ENCODE measurements around the gene BRSK2.

BRSK2 gene

DNA sequence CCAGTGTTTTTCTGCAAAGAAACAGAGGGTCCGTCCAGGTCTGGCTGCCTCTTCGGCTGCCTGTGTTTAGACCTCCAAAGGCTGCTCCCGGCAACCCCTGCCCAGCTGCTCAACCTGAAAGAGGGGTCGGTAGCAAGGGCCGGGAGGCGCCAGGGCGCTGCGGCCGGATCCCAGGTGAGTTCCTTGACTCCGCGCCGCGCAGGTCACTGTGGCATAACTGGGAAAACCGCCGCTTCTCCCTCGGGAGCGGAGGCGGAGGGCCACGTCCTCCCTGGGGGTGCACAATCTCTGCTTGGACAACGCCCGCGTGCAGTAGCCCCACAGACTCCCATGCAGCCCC lies 1.0 kb upstream of the BRSK2 start:
- no peak for DNase-seq
- H3K4me3 ChIP-seq (ENCODE audit: insufficient read depth, low read depth, low read length, poor library complexity, severe bottlenecking) = peak overlapping the region; percentile 68
- H3K4me1 ChIP-seq (ENCODE audit: control insufficient read depth, insufficient read depth, low read length, poor library complexity, severe bottlenecking) = peaks cover 14% of the 10 kb centered on the region
- no peaks in the 10 kb centered on the region for H3K36me3 ChIP-seq (ENCODE audit: control insufficient read depth, insufficient read depth, low read length)
- H3K27ac ChIP-seq (ENCODE audit: insufficient read depth, low read length, poor library complexity, severe bottlenecking) = peak overlapping the region; percentile 48
- no peaks in the 10 kb centered on the region for H3K9me3 ChIP-seq (ENCODE audit: control insufficient read depth, low read length)
- H3K27me3 ChIP-seq (replicated peaks; ENCODE audit: control insufficient read depth, insufficient read depth, low read length, poor library complexity, severe bottlenecking) = peaks cover 10% of the 10 kb centered on the region

DNA sequence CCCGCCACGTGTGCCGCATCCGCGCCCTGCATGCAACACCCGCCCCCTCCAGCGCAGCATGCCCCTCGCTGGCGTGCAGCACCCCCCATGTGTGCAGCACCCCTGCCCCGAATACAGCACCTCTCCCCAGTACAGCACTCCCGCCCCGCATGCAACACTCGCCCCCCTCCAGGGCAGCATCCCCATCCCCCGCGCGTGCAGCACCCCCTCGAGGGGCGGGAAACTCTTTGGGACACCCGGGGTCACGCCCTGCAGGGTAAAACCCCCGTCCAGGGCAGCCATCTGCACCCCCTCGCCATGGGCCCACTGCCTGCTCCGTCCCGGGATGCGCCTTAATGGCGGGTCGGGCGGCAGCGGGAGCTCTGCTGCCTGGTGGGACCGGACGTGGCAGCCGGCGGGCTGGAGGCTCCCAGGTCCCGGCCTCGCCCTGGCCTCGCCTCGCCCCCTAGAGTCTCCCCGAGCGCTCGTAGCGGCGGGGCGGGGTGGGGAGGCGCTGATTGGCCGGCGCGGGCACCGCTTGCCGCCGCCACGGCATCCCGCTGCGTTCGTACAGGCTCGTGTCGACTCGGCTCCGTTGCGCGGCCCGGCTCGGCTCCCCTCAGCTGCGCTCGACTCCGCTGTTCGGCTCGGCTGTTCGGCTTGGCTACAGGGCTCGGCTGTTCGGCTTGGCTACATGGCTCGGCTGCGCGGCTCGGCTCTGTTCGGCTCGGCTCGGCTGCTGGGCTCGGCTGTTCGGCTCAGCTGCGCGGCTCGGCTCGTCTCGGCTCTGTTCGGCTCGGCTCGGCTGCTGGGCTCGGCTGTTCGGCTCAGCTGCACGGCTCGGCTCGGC lies 417 bp upstream of the BRSK2 start:
- no peaks in the 10 kb centered on the region for H3K9me3 ChIP-seq (ENCODE audit: control insufficient read depth, low read length)
- DNase-seq = peak; percentile 91 to 96 (median 94)
- peaks cover 14% of the 10 kb centered on the region for H3K4me1 ChIP-seq (ENCODE audit: control insufficient read depth, insufficient read depth, low read length, poor library complexity, severe bottlenecking)
- peak overlapping the region; percentile 48 for H3K27ac ChIP-seq (ENCODE audit: insufficient read depth, low read length, poor library complexity, severe bottlenecking)
- H3K4me3 ChIP-seq (ENCODE audit: insufficient read depth, low read depth, low read length, poor library complexity, severe bottlenecking) = peak overlapping the region; percentile 68
- H3K27me3 ChIP-seq (replicated peaks; ENCODE audit: control insufficient read depth, insufficient read depth, low read length, poor library complexity, severe bottlenecking) = peaks cover 10% of the 10 kb centered on the region
- no peaks in the 10 kb centered on the region for H3K36me3 ChIP-seq (ENCODE audit: control insufficient read depth, insufficient read depth, low read length)

DNA sequence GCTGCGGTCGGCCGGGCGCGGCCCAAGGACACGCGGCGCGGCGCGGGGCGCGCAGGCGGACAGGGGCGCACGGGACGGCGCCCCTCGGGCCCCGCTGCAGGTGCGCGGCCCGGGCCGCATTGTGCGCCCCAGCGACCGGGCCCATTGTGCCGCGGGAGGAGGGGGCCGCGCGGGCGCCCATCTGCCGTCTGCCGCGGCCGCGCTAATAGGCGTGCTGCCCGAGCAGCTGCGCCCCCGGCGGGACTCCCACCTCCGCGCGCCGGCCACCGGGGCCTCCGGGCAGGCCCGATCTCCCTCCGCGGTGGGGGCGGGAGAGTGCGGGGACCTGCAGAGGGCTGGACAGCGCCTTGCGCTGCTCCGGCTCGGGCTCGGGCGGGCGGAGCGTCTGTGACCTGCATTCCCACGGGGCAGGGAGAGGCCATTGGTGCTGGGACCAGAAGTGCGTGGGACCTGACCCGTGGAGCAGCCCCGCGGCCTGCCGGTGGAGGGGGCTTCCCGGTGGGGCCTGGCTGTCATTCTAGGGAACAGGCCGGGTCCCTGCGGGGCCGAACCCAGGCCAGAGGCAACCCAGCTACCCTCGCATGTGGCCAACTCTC lies 933 bp downstream of the BRSK2 start:
- Histone ChIP-seq H3K4me1 (ENCODE audit: control insufficient read depth, insufficient read depth, low read length, poor library complexity, severe bottlenecking) (peaks cover 14% of the 10 kb centered on the region), H3K27ac (ENCODE audit: insufficient read depth, low read length, poor library complexity, severe bottlenecking) (no peak overlapping the region), H3K27me3 (replicated peaks; ENCODE audit: control insufficient read depth, insufficient read depth, low read length, poor library complexity, severe bottlenecking) (peaks cover 10% of the 10 kb centered on the region), H3K4me3 (ENCODE audit: insufficient read depth, low read depth, low read length, poor library complexity, severe bottlenecking) (no peak overlapping the region), H3K9me3 (ENCODE audit: control insufficient read depth, low read length) (no peaks in the 10 kb centered on the region), H3K36me3 (ENCODE audit: control insufficient read depth, insufficient read depth, low read length) (no peaks in the 10 kb centered on the region)
- DNase-seq = no peak

DNA sequence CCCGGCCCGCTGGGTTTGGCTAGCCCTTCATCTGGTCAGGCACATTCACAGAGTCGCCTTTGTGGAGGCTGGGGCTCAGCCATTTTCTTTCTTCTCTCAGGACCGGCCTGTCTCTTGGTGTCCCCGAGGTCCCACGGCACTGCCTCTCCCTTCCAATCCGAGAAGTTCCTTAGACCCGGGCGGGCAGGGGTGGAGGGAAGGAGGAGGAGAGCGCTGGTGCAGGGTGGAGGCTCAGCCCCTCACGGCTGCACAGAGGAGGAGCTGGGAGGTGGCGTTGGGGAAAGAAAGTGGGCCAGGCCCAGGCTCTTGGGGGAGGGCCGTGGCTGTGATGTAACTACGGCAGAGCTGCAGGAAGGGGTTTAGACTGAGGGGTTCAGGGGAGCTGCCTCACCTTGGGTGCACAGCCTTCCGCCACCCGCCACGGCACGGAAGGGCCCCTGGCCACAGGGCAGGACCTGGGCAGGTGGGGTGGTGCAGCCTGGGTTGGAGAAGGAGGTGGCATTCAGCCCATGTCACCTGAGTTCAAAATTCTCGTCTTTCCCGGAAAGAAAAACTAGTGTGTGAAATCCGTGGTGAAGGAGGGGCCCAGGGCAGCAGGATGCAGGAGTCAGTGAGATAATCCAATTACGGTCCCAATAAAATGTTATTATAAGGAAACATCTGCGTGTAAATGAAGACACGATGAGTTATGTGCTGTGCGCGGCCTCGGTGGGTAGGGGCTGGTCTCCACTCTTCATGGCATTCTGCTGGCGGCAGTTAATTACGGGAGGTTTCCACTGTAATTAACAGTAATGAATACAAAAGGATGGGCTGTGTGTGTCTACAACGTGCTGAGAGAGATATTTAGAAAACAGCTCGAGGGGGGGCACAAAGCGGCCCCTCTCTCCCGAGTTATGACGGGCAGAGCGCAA lies 1.7 kb downstream of the BRSK2 start:
- H3K4me3 ChIP-seq (ENCODE audit: insufficient read depth, low read depth, low read length, poor library complexity, severe bottlenecking) = no peak overlapping the region
- no peaks in the 10 kb centered on the region for H3K36me3 ChIP-seq (ENCODE audit: control insufficient read depth, insufficient read depth, low read length)
- no peaks in the 10 kb centered on the region for H3K9me3 ChIP-seq (ENCODE audit: control insufficient read depth, low read length)
- H3K27me3 ChIP-seq (replicated peaks; ENCODE audit: control insufficient read depth, insufficient read depth, low read length, poor library complexity, severe bottlenecking) = peaks cover 10% of the 10 kb centered on the region
- no peak overlapping the region for H3K27ac ChIP-seq (ENCODE audit: insufficient read depth, low read length, poor library complexity, severe bottlenecking)
- peaks cover 14% of the 10 kb centered on the region for H3K4me1 ChIP-seq (ENCODE audit: control insufficient read depth, insufficient read depth, low read length, poor library complexity, severe bottlenecking)
- DNase-seq = no peak

DNA sequence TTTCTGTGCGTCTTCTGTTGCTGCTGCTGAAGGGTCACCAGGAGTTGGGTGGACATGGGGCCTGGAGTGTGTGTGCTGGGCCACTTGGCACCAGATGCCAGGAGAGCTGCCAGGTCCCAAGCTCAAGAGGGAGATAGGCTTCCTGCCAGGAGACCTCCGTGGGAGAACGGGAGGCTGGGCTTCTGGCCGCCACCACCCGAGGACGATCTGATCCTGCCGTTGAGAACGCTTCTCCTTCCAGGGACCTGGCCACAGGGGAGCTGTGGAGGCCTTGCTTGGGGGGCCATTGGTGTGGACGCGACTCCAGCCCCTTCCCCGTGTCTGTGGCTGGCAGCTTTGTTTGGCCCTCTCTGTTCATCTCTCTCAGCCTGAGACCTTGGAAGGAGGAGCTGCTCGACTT lies 2.4 kb downstream of the BRSK2 start:
- Histone ChIP-seq H3K36me3 (ENCODE audit: control insufficient read depth, insufficient read depth, low read length) (no peaks in the 10 kb centered on the region), H3K4me3 (ENCODE audit: insufficient read depth, low read depth, low read length, poor library complexity, severe bottlenecking) (no peak overlapping the region), H3K4me1 (ENCODE audit: control insufficient read depth, insufficient read depth, low read length, poor library complexity, severe bottlenecking) (peaks cover 14% of the 10 kb centered on the region), H3K27ac (ENCODE audit: insufficient read depth, low read length, poor library complexity, severe bottlenecking) (no peak overlapping the region), H3K27me3 (replicated peaks; ENCODE audit: control insufficient read depth, insufficient read depth, low read length, poor library complexity, severe bottlenecking) (peaks cover 10% of the 10 kb centered on the region), H3K9me3 (ENCODE audit: control insufficient read depth, low read length) (no peaks in the 10 kb centered on the region)
- DNase-seq = no peak

DNA sequence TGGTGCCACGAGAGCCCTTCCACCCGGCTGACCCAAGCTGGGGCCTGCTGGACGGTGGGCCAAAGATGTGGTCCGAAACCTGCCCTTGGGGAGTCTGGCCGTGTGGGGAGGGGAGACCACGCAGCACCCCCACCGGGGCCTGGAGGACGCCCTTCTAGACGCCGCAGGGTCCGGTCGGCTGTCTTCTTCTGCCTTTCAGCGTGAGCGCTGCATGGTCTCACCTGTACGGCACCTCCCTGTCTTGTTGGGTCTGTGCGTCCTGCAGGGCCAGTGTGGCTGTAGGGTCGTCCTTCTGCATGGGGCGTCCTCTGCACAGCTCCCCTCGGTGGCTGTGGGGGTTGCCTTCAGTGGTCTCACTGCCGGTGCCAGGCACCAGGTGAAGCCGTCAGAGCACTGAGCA lies 2.8 kb downstream of the BRSK2 start:
- Histone ChIP-seq H3K9me3 (ENCODE audit: control insufficient read depth, low read length) (no peaks in the 10 kb centered on the region), H3K27me3 (replicated peaks; ENCODE audit: control insufficient read depth, insufficient read depth, low read length, poor library complexity, severe bottlenecking) (peaks cover 10% of the 10 kb centered on the region), H3K4me1 (ENCODE audit: control insufficient read depth, insufficient read depth, low read length, poor library complexity, severe bottlenecking) (peaks cover 14% of the 10 kb centered on the region), H3K4me3 (ENCODE audit: insufficient read depth, low read depth, low read length, poor library complexity, severe bottlenecking) (no peak overlapping the region), H3K36me3 (ENCODE audit: control insufficient read depth, insufficient read depth, low read length) (no peaks in the 10 kb centered on the region), H3K27ac (ENCODE audit: insufficient read depth, low read length, poor library complexity, severe bottlenecking) (no peak overlapping the region)
- DNase-seq = no peak

DNA sequence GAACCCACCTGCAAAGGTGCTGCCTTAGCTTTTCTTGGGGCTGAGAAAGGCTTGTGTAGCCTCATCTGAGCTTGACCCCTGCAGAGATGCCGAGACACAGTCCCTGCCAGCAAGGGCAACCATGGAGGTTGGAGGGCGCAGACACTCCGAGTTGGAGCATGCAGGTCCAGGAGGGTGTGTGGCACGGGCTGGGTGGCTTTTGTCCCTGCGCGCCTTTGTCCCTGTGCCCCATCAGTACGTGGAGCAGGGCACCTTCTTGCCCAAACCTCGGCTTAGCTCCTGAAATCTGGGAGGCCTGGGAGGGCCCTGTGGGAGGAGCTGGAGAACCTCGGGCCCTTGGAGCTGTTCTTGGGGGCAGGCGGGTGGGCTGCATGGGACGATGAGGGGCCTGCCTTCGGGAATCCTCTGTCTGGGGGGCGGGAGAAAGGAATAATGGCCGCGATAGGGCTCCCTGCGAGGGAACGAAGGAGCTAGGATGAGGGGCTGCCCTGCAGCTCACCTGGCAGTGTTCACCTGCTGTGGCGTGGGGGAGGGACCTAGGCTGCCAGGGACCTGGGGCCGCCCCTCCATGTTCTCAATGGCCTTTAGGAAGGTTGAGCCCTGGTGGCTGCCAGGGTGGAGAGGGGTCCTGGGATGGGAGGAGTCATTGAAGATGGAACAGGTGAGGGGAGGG lies 3.4 kb downstream of the BRSK2 start:
- Histone ChIP-seq H3K27me3 (replicated peaks; ENCODE audit: control insufficient read depth, insufficient read depth, low read length, poor library complexity, severe bottlenecking) (peaks cover 10% of the 10 kb centered on the region), H3K9me3 (ENCODE audit: control insufficient read depth, low read length) (no peaks in the 10 kb centered on the region), H3K36me3 (ENCODE audit: control insufficient read depth, insufficient read depth, low read length) (no peaks in the 10 kb centered on the region), H3K4me1 (ENCODE audit: control insufficient read depth, insufficient read depth, low read length, poor library complexity, severe bottlenecking) (peaks cover 14% of the 10 kb centered on the region), H3K27ac (ENCODE audit: insufficient read depth, low read length, poor library complexity, severe bottlenecking) (no peak overlapping the region), H3K4me3 (ENCODE audit: insufficient read depth, low read depth, low read length, poor library complexity, severe bottlenecking) (no peak overlapping the region)
- DNase-seq = no peak

DNA sequence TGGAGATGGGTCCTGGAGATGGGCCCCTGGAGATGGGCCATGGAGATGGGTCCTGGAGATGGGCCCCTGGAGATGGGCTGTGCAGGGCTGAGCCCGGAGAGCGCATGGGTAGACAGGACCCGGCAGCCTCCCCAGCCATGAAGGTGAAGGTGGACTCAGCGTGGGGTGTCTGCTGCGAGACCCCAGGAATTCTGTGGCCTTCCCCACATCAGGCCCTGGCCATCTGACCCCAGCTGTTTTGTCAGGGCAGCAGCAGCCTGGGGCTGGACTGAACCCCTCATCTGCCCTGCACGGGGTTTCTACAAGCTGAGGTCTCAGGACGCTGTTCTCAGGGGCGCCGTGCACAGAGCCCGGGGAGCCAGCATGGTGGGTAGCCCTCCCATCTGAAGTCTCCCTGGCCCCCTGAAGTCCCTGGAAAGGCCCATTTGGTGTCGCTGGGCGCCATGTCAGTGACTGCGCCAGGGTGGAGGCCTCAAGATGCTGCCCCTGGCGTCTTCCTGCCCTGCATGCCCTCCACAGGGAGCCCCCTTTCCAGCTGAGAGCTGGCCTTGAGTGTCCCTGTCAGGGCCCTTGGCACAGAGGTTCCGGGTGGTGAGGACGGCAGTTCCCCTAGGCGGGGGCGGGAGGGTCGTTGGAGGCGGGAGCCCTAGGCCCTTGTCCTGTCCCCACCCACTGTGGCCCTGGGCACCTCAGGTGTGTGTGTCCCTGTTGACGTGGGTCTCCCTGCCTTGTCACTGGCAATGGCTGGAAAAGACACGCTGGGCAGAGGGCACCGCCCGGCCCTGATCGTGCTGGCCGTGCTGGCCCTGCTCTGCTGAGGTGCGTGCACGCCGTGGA lies 5.4 kb downstream of the BRSK2 start:
- Histone ChIP-seq H3K27me3 (replicated peaks; ENCODE audit: control insufficient read depth, insufficient read depth, low read length, poor library complexity, severe bottlenecking) (peaks cover 10% of the 10 kb centered on the region), H3K4me1 (ENCODE audit: control insufficient read depth, insufficient read depth, low read length, poor library complexity, severe bottlenecking) (peaks cover 4% of the 10 kb centered on the region), H3K9me3 (ENCODE audit: control insufficient read depth, low read length) (no peaks in the 10 kb centered on the region), H3K27ac (ENCODE audit: insufficient read depth, low read length, poor library complexity, severe bottlenecking) (no peak overlapping the region), H3K4me3 (ENCODE audit: insufficient read depth, low read depth, low read length, poor library complexity, severe bottlenecking) (no peak overlapping the region), H3K36me3 (ENCODE audit: control insufficient read depth, insufficient read depth, low read length) (no peaks in the 10 kb centered on the region)
- DNase-seq = no peak

DNA sequence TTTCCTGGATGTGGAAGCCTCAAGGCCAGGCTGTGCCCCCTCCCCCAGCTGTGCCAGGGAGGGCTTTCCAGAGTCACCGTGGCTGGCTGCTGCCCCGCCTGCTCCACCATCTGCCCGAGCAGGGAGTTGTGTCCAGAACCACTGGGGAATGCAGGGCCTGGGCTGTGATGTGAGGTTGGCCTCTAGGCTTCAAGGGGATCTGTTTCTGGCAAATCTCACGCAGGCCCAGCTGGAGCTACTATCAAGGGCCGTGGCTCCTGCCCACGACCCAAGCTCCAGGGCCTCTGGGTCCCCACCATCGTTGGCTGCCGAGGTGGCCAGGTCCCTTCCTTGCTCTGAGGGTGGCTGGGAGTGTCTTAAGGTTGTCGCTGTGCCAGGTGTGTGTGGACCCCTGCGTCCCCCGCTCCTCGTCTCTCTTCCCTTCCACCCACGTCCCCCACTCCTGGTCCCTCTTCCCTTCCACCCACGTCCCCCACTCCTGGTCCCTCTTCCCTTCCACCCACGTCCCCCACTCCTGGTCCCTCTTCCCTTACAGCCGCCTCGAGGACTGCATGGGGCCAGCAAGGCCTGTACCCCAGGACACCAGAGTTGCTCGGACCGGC lies 6.1 kb downstream of the BRSK2 start:
- Histone ChIP-seq H3K4me1 (ENCODE audit: control insufficient read depth, insufficient read depth, low read length, poor library complexity, severe bottlenecking) (peaks cover 2% of the 10 kb centered on the region), H3K27ac (ENCODE audit: insufficient read depth, low read length, poor library complexity, severe bottlenecking) (no peak overlapping the region), H3K9me3 (ENCODE audit: control insufficient read depth, low read length) (no peaks in the 10 kb centered on the region), H3K4me3 (ENCODE audit: insufficient read depth, low read depth, low read length, poor library complexity, severe bottlenecking) (no peak overlapping the region), H3K27me3 (replicated peaks; ENCODE audit: control insufficient read depth, insufficient read depth, low read length, poor library complexity, severe bottlenecking) (peaks cover 7% of the 10 kb centered on the region), H3K36me3 (ENCODE audit: control insufficient read depth, insufficient read depth, low read length) (no peaks in the 10 kb centered on the region)
- no peak for DNase-seq
